ENCODE data around the gene INHBB.

Gene INHBB

GRCh38 chr2:120346026-120346666 is at the start of gene INHBB:
Gene INHBB (plus strand): TSS chr2:120346136. CDS start chr2:120346189, 53 bp downstream.
- H2AFZ ChIP-seq: peak within 1 kb of the TSS; percentile 93
- peak within 1 kb of the TSS; percentile 49 for H3K27ac ChIP-seq
- H3K4me3 ChIP-seq (ENCODE audit: low read depth, low read length): peak within 1 kb of the TSS; percentile 59
- H3K36me3 ChIP-seq (ENCODE audit: control insufficient read depth, insufficient read depth, low read length): no peaks in the 10 kb centered on the region
- TF ChIP-seq, protein P1, sequence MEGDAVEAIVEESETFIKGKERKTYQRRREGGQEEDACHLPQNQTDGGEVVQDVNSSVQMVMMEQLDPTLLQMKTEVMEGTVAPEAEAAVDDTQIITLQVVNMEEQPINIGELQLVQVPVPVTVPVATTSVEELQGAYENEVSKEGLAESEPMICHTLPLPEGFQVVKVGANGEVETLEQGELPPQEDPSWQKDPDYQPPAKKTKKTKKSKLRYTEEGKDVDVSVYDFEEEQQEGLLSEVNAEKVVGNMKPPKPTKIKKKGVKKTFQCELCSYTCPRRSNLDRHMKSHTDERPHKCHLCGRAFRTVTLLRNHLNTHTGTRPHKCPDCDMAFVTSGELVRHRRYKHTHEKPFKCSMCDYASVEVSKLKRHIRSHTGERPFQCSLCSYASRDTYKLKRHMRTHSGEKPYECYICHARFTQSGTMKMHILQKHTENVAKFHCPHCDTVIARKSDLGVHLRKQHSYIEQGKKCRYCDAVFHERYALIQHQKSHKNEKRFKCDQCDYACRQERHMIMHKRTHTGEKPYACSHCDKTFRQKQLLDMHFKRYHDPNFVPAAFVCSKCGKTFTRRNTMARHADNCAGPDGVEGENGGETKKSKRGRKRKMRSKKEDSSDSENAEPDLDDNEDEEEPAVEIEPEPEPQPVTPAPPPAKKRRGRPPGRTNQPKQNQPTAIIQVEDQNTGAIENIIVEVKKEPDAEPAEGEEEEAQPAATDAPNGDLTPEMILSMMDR (IDR thresholded peaks at IDR 0.05): no peak
- no peaks in the 10 kb centered on the region for H3K79me2 ChIP-seq
- H3K9ac ChIP-seq: no peak within 1 kb of the TSS
- peaks cover 3% of the 10 kb centered on the region for H3K4me1 ChIP-seq
- peak within 1 kb of the TSS; percentile 85 for H3K4me2 ChIP-seq (ENCODE audit: low read length)
- H3K27me3 ChIP-seq (ENCODE audit: control insufficient read depth, insufficient read depth, low read length): no peaks in the 10 kb centered on the region
- no peaks in the 10 kb centered on the region for H3K9me3 ChIP-seq (ENCODE audit: control insufficient read depth, low read length)

- Histone ChIP-seq H3K36me3 (ENCODE audit: control insufficient read depth, insufficient read depth, low read length) (no peaks in the 10 kb centered on the region), H3K27ac (peak overlapping the region; percentile 5), H2AFZ (no peak overlapping the region), H3K4me2 (ENCODE audit: low read length) (no peak overlapping the region), H3K9me3 (ENCODE audit: control insufficient read depth, low read length) (no peaks in the 10 kb centered on the region), H3K79me2 (peaks cover 32% of the 10 kb centered on the region), H3K27me3 (ENCODE audit: control insufficient read depth, insufficient read depth, low read length) (no peaks in the 10 kb centered on the region), H3K9ac (no peak overlapping the region), H3K4me3 (ENCODE audit: low read depth, low read length) (no peak overlapping the region), H3K4me1 (peaks cover 39% of the 10 kb centered on the region)
- TF ChIP-seq, protein P1 (IDR thresholded peaks at IDR 0.05): no peak
Measured at GRCh38 chr2:120298173-120298835, 47.6 kb upstream of the INHBB start.

DNA sequence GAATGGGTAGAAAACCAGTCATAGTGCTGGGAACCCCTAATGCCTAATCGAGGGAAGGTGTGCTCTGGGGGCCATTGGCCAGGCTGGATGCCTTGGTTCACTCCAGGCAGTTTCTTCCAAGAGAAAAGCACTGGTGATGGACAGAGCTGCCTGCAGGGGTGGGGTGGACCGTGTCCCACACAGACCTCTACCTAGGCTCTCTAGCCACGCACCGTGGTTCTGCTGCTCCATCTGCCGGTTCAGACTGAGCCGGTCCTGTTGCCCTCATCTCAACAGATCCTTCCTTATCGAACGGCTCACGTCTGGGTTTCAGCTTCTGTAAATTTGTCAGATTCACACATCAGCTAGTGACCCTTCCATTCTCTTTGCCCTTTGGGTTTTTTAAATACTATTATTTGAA is 46.9 kb upstream of the INHBB start:
- Histone ChIP-seq H3K9ac (no peak overlapping the region), H2AFZ (no peak overlapping the region), H3K4me3 (ENCODE audit: low read depth, low read length) (no peak overlapping the region), H3K79me2 (peaks cover 28% of the 10 kb centered on the region), H3K9me3 (ENCODE audit: control insufficient read depth, low read length) (no peaks in the 10 kb centered on the region), H3K4me1 (peaks cover 32% of the 10 kb centered on the region), H3K27me3 (ENCODE audit: control insufficient read depth, insufficient read depth, low read length) (no peaks in the 10 kb centered on the region), H3K27ac (peak overlapping the region; percentile 5), H3K36me3 (ENCODE audit: control insufficient read depth, insufficient read depth, low read length) (no peaks in the 10 kb centered on the region), H3K4me2 (ENCODE audit: low read length) (no peak overlapping the region)
- TF ChIP-seq, protein P1 (IDR thresholded peaks at IDR 0.05): peak; percentile 40

DNA sequence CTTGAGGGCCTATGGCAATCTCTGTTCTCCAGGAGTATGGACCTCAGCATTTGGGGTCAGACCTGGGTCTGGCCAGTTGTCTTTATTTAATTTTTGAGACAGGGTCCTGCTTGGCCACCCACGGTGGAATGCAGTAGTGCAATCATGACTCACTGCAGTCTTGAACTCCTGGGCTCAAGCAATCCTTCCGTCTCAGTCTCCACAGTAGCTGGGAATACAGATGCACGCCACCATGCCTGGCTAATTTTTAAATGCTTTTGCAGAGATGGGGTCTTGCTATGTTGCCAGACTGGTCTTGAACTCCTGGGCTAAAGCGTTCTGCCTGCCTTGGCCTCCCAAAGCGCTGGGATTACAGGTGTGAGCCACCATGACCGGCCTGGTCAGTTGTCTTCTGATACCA is 46.4 kb upstream of the INHBB start:
- Histone ChIP-seq H2AFZ (no peak overlapping the region), H3K4me3 (ENCODE audit: low read depth, low read length) (no peak overlapping the region), H3K27ac (no peak overlapping the region), H3K9me3 (ENCODE audit: control insufficient read depth, low read length) (no peaks in the 10 kb centered on the region), H3K4me1 (peaks cover 29% of the 10 kb centered on the region), H3K9ac (no peak overlapping the region), H3K4me2 (ENCODE audit: low read length) (no peak overlapping the region), H3K36me3 (ENCODE audit: control insufficient read depth, insufficient read depth, low read length) (no peaks in the 10 kb centered on the region), H3K27me3 (ENCODE audit: control insufficient read depth, insufficient read depth, low read length) (no peaks in the 10 kb centered on the region), H3K79me2 (peaks cover 24% of the 10 kb centered on the region)
- TF ChIP-seq, protein P1 (IDR thresholded peaks at IDR 0.05): no peak

Measured in parathyroid adenoma (tissue), 2 donors.